GM18505 (cell line): ENCODE measurements around the gene RGSL1.
"Not testable (repeated sequence)": the region's sequence is repeated elsewhere in the genome, so short reads cannot be mapped to it uniquely, and the experiment has no call there.

ENCODE experiments used
- ATAC-seq: cut with Tn5 transposase; IDR thresholded peaks from one replicate; pipeline ENCODE4 v1.9.1; 2021; ENCODE audit not compliant: unreplicated experiment
- POLR2A ChIP-seq: IDR thresholded peaks from 4 replicates; pipeline ENCODE4 v1.6.1; 2011; ENCODE audit warnings: borderline replicate concordance; ENCODE audit not compliant: insufficient read depth, insufficient read length; ENCODE audit errors: extremely low read depth

The RGSL1 gene

DNA sequence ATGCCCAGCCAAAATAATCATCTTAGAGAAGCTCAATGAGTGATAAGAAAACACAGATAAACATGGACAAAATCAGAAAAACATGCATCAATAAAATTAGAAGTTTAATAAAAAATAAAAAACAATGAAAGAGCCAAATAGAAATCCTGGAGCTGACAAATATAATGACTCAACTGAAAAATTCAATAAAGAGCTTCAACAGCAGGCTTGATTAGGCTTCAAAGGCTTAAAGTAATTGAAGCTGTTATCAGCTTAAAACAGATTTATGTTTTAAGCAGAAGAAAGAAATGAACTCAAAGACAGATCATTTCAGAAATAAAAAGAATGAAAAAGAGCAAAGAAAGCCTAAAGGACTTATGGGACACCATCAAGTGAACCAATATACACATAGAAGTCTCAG, 28.3 kb downstream of the RGSL1 start:
- no peak for TF ChIP-seq POLR2A
- no peak for ATAC-seq

DNA sequence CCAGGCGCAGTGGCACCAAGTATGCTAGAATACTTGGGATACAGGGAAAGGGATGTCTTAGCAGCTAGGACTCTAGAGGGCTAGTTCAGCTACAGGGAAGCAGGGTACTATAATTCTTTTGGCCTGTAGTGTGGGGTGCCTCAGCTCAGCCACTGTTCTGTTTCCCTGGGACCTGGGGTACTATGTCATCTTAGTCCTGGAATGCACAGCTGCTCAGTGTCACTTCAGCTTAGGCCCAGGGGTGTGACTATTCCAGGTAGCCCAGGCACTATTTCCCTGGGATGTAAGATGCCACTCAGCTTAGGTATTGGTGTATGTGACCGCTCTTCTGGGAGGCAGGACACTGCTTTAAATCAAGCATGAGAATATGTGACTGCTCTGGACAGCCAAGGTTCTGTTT, 34.1 kb downstream of the RGSL1 start:
- no peak for ATAC-seq
- TF ChIP-seq POLR2A, result no peak

DNA sequence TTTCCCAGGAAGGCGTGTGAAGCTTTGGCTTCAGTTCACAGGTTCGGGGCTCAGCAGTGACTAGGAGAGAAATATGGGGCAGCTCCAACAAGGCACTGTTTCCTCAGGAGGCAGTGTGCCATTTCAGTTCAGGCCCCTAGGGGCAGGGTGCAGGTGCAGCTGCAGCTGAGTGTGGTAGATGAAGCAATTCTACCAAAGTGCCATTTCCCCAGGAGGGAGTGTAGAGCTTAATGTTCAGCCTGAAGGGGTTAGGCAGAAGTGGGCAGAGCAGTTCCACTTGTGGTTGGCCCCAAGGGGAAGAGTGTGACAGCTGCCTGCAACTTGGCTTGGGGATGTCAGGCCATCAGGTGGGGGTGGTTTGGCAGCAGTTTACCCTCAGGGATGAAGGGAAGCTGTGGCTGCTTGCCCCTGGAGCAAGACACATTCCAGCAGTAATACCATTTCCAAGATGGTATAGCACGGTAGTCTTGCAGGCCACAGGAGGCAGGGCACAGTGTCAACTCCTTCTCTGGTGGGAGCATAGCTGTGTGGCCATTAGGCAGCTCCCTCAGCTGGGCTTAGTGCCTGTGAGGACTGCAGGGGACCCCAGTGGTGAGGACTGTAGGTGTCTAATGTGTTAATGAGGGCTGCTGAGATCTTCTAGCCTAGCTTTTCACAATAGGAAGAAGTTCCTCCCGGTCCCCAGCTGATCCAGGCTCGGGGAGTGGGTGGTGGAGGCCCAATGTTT, 34.7 kb downstream of the RGSL1 start:
- TF ChIP-seq POLR2A, result no peak
- peak; percentile 84 for ATAC-seq

DNA sequence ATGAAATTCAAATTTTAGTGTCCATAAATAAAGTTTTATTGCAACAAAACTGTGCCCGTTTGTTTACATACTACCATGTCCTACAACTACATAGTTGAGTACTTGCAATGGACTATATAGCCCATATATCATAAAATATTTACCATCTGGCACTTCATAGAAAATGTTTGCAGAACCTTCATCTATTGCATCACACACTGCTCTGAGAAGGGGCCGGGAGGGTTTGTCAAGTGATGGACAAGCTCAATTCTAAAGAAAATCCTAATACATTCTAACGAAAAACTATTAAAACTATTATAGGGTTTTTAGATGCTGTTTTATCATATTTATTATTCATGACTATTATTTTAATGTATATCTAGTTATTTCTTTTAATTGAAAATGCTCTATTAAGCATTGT, 35.9 kb downstream of the RGSL1 start:
- TF ChIP-seq POLR2A, result no peak
- ATAC-seq, result no peak

DNA sequence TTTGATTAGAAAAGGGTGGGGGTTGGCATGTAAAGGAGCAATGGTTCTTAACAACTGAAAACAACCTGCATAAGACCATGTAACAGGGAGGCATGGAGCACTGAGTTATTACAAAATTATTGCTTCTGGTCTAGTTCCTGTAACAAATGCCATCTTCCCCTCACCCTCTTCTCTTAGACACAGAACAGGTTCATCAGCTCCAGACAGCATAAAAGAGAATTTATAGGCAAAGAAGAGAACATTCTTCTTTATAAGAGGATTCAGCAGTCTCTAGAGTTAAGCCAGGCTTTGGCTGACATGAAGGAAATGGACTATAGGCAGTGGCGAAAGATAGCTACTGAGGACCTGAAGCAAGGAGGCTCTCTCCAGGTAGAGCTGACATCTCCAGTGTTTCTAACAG, 38.9 kb downstream of the RGSL1 start:
- TF ChIP-seq POLR2A, result no peak
- ATAC-seq, result no peak

DNA sequence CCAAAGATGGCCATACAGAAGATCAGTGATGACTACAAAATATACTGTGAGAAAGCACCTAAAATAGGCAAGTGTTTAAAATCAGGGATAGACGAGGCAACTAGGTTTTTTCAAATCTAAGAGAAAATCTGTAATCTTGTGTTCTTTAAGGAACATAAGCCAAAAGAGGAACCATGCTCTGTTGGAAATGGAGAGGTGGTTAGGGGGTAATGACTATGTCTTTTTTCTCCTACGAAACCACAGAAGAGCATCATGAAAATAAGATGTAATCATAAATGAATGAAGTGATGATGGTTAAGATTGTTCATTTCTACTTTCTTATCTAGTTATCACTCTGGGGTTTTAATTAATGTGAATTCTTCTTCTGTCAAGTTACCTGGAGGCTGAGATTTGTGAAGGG, 43.1 kb downstream of the RGSL1 start:
- no peak for TF ChIP-seq POLR2A
- no peak for ATAC-seq

DNA sequence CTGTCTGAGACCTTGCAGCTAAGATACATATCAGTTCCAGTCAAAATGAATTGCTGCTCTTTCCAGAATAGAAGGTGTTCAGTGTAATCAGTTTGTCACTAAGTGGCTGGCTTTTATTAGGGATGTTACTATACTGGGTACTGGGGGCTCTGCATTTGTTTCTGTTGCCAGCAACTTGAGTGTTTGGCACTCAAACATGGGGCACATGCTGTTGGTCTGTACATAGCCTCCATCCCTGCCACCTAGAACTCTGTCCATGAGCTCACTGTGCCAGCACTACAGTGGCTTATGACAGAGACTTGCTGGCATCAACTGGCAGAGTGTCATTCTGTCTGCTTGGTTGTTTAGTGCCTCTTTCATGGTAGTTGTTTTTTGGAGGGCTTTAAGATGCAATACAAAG, 45.1 kb downstream of the RGSL1 start:
- TF ChIP-seq POLR2A, result no peak
- no peak for ATAC-seq

DNA sequence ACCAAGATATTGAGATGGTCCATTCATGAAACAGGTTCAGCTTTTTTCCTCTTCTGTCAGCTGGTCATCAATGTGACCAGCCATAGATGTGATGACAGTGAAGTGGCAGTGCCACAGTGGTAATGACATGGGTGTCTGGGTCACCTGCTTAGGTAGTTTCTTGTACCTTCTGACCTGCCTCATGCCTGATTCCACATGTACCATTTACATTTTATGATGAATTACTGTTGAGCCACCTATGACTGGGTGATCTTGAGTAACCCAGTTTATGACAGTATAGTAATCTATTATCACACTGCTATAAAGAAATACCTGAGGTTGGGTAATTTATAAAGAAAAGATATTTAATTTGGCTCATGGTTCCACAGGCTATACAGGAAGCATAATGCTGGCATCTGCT, 45.7 kb downstream of the RGSL1 start:
- ATAC-seq, result no peak

DNA sequence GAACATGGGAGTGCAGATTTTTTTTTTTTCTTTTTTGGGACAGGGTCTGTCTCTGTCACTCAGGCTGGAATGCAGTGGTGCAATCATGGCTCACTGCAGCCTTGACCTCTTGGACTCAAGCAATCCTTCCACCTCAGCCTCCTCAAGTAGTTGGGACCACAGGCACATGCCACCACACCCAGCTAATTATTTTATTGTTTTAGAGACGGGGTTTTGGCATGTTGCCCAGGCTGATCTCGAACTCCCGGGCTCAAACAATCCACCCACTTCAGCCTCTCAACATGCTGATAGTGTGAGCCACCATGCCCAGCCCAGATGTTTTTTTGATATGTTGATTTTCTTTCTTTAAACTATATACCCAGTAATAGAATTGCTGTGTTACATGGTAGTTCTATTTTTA, 57.7 kb downstream of the RGSL1 start:
- no peak for ATAC-seq
- no peak for TF ChIP-seq POLR2A

More for the DNA sequence above, 45.7 kb downstream of the RGSL1 start:
- TF ChIP-seq POLR2A, result no peak

DNA sequence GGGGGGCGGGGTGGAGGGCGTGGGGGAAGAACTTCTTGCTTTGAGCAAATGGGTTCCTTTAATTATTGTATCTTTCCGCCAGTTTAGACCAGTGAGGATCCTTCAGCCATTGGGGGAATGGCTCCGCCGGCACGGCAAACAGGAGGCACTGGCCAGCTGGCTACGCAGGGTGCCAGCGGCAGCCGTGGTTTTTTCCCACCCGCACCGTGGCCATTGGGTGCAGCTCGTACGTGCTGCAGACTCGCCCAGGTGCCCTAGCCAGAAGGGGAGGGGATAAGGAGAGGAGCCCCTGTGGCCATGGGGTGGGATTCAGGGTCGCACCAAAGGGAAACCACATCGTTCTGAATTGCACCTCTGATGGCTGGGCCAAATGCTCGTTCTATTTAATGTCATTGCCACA, 65.6 kb downstream of the RGSL1 start:
- no peak for TF ChIP-seq POLR2A
- no peak for ATAC-seq

DNA sequence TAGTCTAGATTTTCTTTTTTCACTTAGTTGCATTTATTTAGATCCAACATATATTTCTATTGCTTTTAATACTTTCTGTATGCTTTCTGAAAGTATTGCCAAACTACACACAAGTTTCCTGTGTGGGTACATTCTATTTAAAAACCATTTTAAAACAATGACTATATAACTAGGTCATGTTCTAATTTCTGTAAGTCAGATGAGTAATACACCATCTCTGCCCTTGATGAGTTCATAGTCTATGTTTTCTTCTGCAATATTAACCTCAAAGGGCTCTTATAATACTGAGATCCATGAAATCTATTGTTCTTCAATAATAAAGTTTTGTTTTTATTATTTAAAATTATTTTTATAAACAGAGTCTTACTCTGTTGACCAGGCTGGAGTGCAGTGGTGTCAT, 70.8 kb downstream of the RGSL1 start:
- no peak for TF ChIP-seq POLR2A
- ATAC-seq, result no peak

DNA sequence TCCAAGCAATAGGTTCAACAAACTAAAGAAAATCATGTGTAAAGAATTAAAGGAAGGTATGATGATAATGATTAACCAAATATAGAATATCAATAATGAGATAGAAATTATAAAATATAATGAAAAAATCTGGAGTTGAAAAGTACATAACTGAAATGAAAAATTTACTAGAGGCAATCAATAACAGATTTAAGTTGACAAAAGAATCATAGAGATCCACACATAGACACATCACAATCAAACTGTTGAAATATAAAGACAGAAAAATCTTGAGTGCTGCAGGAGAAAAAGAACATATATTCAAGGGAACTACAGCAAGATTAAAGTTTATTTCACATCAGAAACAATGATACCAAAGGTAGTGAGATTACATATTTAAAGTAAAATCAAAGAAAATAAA, 75.4 kb downstream of the RGSL1 start:
- no peak for TF ChIP-seq POLR2A
- no peak for ATAC-seq

DNA sequence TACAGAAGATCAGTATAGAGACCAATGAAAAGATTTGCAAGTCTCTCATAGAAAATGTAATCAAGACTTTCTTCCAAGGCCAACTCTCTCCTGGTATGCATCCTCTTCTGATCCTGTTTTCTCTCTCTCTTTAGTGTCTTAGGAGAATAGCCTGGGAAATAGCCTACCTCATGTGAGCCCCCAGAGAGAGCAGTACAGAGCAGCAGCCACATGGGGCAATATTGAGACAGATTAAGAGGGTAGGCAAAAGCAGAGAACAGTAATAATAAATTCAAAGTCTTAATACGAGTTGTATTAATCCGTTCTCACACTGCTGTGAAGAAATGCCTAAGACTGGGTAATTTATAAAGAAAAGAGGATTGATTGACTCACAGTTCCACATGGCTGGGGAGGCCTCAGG, 77.7 kb downstream of the RGSL1 start:
- no peak for ATAC-seq

DNA sequence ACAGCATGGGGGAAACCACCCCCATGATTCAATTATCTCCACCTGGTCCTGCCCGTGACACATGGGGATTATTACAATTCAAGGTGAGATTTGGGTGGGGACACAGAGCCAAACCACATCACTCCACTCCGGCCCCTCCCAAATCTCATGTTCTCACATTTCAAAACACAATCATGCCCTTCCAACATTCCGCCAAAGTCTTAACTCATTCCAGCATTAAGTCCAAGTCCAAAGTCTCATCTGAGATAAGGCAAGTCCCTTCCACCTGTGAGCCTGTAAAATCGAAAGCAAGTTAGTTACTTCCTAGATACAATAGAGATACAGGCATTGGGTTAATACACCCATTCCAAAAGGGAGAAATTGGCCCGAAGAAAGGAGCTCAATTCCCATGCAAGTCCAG, 78.3 kb downstream of the RGSL1 start:
- not testable (repeated sequence) for ATAC-seq

More for the DNA sequence above, 77.7 kb downstream of the RGSL1 start:
- TF ChIP-seq POLR2A, result no peak

DNA sequence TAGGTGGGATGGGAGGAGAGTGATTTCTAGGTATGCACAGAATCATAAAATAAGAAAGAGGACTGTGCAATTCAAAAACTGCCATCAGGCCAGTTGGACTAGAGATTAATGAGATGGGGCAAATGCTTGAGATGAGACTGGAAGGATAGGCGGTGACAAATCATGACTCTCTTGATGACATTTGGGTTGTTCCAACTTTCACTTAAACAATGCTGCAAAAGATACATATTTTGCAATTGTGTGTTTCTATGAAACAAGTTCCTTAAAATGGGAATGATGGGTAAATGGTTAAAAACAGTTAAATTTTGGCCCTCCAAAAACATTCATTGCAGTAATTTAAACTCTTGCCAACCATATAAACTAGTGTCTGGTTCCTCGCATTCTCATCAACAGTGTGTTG, 84.0 kb downstream of the RGSL1 start:
- no peak for TF ChIP-seq POLR2A
- no peak for ATAC-seq
